ENCODE measurements around the gene EXO1. TPM values are rescaled to one million over a fixed set of nuclear protein-coding genes. Genes with fewer than 3 reads are reported as not detected.

EXO1 gene
- polyA plus RNA-seq, 1 donor: 18.4 TPM

- no peak for DNase-seq
Measured at GRCh38 chr1:241891296-241891695, 43.3 kb downstream of the EXO1 start.

- DNase-seq: no peak
Measured at GRCh38 chr1:241894016-241894415, 46.0 kb downstream of the EXO1 start.

- no peak for DNase-seq
Measured at GRCh38 chr1:241895013-241895412, 47.0 kb downstream of the EXO1 start.

DNA sequence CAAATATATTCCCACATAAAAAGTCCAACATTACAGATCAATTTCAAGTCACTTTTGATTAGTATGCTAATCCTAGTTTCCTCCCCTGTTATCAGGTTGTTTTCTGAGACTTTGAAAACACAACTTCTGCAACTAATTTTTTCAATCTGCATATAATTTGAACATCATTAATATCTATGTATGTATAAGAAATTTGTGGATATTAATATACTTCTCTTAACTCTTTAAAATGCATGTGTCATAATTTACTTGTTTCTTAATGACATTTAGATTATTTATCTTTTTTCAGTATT, 48.6 kb downstream of the EXO1 start:
- DNase-seq: no peak

DNA sequence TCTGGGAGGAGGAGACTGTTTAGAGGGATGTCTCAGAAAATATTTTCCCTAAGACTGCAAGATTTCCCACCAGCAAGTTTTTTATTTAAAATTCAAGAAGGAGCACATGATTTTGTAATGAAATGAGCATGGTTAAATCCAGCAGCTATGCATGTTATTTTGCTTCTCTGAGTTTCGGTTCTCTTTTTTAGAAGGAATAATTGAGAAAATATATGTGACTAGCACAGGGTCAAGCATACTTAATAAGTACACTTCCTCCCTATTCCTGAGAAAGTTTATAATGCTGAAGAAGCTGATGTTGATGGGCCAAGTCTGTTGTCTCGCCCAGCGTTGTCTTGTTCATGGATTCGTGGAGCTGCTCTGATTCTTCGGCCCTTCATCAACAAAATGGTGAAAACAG, 51.2 kb downstream of the EXO1 start:
- DNase-seq: no peak

DNA sequence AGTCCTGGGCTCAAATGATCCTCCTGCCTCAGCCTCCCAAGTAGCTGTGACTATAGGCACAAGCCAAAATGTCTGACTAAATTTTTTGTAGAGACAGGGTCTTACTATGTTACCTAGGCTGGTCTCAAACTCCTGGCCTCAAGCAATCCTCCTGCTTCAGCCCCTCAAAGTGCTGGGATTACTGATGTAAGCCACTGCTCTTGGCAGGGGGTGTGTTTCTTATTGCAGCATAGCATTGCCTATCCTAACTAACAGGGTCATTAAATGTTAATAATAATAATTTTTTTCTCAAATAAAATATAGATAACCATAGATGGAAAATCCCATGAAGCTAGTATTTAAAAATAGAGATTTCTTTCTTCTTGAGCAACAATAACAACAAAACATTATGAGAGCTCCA, 52.4 kb downstream of the EXO1 start:
- DNase-seq: no peak

- DNase-seq: peak; percentile 22
Measured at GRCh38 chr1:241902391-241903065, 54.5 kb downstream of the EXO1 start.

DNA sequence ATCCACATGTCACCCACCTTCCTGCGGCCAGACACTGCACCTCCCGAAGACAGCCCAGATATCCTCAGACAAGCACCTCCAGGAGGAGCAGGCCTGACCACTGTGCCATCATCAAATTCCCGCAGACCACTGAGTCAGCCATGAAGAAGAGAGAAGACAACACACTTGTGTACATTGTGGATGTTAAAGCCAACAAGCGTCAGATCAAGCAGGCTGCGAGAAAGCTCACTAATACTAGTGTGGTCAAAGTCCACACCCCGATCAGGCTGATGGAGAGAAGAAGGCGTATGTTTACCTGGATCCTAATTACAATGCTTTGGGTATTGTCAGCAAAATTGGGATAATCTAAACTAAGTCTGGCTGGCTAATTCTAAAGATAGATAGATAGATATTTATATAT, 68.2 kb downstream of the EXO1 start:
- DNase-seq: no peak

DNA sequence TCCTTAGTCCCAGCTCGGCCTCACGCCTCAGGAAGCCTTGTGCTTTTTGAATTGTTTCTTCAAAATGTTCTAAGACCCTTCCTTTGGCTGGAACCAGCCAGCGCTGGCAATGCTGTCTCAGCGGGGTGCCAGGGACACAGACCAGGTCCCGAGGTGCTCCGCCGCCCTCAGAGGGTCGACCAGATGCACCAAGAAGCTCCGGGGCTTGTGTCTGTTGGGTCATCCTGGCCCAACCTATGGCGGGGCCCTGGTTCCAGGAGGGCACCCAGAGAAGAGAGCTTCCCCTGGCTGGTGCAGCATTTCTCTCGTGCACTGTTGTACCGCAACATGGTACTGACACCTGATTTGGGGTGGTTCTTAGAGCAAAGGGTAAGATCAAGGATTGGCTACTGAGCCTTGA, 69.5 kb downstream of the EXO1 start:
- no peak for DNase-seq

GRCh38 chr1:241918879-241919278, 70.9 kb downstream of the EXO1 start:
- DNase-seq: no peak

DNA sequence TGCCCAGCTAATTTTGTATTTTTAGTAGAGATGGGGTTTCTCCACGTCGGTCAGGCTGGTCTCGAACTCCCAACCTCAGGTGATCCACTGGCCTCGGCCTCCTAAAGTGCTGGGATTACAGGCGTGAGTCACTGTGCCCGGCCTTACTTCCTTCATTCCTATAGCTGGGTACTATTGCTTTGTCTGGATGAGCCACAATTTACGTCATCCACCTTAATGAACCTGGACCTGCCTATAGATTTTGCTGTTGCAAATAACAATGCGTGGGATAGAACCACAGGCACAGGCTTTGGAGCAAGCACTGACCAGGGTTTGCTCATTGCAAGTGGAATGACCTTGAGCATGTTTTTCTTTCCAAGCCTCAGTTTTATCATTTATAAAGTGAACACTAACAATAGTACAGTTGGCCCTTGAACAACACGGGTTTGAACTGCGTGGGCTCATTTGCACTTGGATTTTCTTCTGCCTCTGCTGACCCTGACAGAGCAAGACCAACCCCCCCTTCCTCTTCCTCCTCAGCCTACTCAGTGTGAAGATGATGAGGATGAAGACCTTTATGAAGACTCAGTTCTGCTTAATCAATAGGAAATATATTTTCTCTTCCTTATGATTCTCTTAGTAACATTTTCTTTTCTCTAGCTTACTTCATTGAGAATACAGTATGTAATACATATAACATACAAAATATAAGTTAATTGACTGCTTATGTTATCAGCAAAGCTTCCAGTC, 76.2 kb downstream of the EXO1 start:
- no peak for DNase-seq

DNA sequence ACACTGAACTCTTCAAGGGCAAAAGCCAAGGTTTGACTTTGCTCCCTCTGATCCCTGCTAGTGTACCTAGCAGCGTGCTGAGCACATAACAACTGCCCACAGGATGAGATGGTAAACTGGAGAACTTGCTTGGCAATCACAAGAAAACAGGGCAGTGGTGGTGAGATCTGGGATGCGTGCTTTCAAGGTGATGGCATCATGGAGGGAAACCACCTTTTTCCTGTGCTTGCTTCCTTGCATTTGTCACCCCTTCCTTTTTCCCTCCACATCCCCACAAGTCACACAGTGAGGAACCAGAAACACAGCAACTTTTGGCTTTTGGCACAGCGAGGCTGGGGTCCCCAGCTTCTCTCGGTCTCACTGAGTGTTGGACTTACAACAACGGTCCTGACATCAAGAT, 78.1 kb downstream of the EXO1 start:
- no peak for DNase-seq

DNA sequence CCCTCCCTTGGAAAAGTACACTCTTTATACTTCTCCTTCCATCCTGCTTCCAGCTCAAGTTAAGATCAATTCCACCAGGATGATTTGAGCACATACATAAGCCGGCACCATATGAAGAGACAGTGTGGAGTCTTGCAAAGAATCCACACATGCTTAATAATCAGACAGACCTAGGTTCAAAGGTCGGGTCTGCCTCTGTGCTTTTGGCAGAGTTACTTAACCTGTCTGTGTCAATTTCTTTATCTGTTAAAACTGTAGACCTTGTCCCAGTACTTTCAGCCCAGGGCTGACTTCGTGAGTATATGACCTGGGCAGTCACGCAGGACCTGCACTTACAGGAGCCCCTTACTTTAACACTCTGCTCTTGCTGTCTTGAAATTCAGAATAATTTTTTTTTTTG, 79.3 kb downstream of the EXO1 start:
- no peak for DNase-seq

- no peak for DNase-seq
Measured at GRCh38 chr1:241932845-241933244, 84.8 kb downstream of the EXO1 start.

- peak; percentile 67 for DNase-seq
Measured at GRCh38 chr1:241934201-241934848, 86.3 kb downstream of the EXO1 start.

- DNase-seq: no peak
Measured at GRCh38 chr1:241934866-241935265, 86.9 kb downstream of the EXO1 start.

Other genes with a start within 250 kb of the EXO1 start
- 31.5 TPM for gene CHML, start 207.8 kb upstream of the EXO1 start, polyA plus RNA-seq (ENCODE audit: insufficient read length)
- 44.3 TPM for gene OPN3, start 207.8 kb upstream of the EXO1 start, polyA plus RNA-seq (ENCODE audit: insufficient read length)
- gene WDR64, start 195.9 kb upstream of the EXO1 start, polyA plus RNA-seq (ENCODE audit: insufficient read length): 0.58 TPM
- not detected for gene BECN2, start 109.6 kb downstream of the EXO1 start, polyA plus RNA-seq (ENCODE audit: insufficient read length)
- 1.2 TPM for gene MAP1LC3C, start 150.9 kb downstream of the EXO1 start, polyA plus RNA-seq (ENCODE audit: insufficient read length)

Measured in left kidney (tissue), 2 donors.